Activated T-helper 17 cell treated with anti-CD3 and anti-CD28 coated beads, Interleukin-2, amount 50 U/mL, for 72 hours (primary cell): ENCODE data around the gene PUM2. TPM values are rescaled to one million over a fixed set of nuclear protein-coding genes. Genes with fewer than 3 reads are reported as not detected.

Source experiments
- ATAC-seq: fragments of 150-1000 bp; cut with Tn5 transposase; replicated peaks from 2 replicates; pipeline ENCODE4 v1.10.0; 2021; ENCODE audit warnings: mild to moderate bottlenecking, moderate library complexity
- H3K27ac Mint-ChIP-seq: one replicate; pipeline ENCODE4 v1.8.0; 2022; ENCODE audit warnings: mixed read lengths
- H3K27me3 Mint-ChIP-seq: one replicate; pipeline ENCODE4 v1.8.0; 2022; ENCODE audit warnings: mixed read lengths
- H3K36me3 Mint-ChIP-seq: one replicate; pipeline ENCODE4 v1.8.0; 2022; ENCODE audit warnings: low read depth, mild to moderate bottlenecking, mixed read lengths
- H3K4me1 Mint-ChIP-seq: one replicate; pipeline ENCODE4 v1.8.0; 2022; ENCODE audit warnings: mixed read lengths
- H3K4me3 Mint-ChIP-seq: one replicate; pipeline ENCODE4 v1.8.0; 2022; ENCODE audit warnings: mild to moderate bottlenecking, mixed read lengths
- H3K9me3 Mint-ChIP-seq: one replicate; pipeline ENCODE4 v1.8.0; 2022; ENCODE audit warnings: mixed read lengths
- total RNA-seq, 2 donors: library from RNA; stranded (reverse); gene quantifications; one replicate each; pipeline ENCODE4 v1.2.3, GENCODE V29; 2022

PUM2 gene
- total RNA-seq, 2 donors from 2014 or later, result 113 to 120 TPM

DNA sequence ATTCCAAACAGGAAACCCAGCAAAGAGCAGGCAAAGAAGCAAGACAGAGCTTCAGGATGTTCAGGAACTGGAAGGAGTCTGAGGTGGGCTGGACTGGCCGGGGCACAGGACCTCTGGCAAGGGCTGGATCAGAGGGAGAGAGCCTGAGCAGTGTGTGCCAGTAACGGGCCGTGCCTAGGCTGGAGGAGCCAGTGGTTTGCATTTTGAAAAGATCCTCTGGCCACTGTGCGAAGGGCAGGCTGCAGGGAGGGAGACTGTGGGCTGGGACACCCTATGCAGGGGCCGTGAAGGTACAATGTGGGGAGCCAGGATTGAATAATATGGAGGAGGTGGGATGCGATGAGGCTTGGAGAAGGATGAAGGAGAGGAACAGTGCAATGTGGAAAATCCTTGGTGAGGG is 119.5 kb downstream of the PUM2 start:
- ATAC-seq, result no peak
- H3K4me3 Mint-ChIP-seq, result no peak overlapping the region
- H3K36me3 Mint-ChIP-seq, result no peaks in the 10 kb centered on the region
- peaks cover 32% of the 10 kb centered on the region for H3K27me3 Mint-ChIP-seq
- H3K27ac Mint-ChIP-seq, result no peak overlapping the region
- H3K4me1 Mint-ChIP-seq, result no peaks in the 10 kb centered on the region
- H3K9me3 Mint-ChIP-seq, result no peaks in the 10 kb centered on the region

DNA sequence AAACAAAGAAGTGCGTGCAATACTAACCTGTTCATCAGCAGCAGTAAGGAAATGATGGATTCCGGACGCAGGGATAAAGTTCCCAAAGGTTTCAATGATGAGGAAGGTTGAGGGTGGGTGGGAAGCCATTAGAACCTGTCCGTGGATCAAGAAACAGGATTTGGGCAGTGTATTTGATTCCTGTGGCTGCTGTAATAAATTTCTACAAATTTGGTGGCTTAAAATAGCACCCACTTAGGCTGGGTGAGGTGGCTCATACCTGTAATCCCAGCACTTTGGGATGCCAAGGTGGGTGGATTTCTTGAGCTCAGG is 120.6 kb downstream of the PUM2 start:
- H3K27me3 Mint-ChIP-seq, result peaks cover 32% of the 10 kb centered on the region
- no peaks in the 10 kb centered on the region for H3K36me3 Mint-ChIP-seq
- H3K9me3 Mint-ChIP-seq, result no peaks in the 10 kb centered on the region
- no peak for ATAC-seq
- no peak overlapping the region for H3K4me3 Mint-ChIP-seq
- no peaks in the 10 kb centered on the region for H3K4me1 Mint-ChIP-seq
- no peak overlapping the region for H3K27ac Mint-ChIP-seq

DNA sequence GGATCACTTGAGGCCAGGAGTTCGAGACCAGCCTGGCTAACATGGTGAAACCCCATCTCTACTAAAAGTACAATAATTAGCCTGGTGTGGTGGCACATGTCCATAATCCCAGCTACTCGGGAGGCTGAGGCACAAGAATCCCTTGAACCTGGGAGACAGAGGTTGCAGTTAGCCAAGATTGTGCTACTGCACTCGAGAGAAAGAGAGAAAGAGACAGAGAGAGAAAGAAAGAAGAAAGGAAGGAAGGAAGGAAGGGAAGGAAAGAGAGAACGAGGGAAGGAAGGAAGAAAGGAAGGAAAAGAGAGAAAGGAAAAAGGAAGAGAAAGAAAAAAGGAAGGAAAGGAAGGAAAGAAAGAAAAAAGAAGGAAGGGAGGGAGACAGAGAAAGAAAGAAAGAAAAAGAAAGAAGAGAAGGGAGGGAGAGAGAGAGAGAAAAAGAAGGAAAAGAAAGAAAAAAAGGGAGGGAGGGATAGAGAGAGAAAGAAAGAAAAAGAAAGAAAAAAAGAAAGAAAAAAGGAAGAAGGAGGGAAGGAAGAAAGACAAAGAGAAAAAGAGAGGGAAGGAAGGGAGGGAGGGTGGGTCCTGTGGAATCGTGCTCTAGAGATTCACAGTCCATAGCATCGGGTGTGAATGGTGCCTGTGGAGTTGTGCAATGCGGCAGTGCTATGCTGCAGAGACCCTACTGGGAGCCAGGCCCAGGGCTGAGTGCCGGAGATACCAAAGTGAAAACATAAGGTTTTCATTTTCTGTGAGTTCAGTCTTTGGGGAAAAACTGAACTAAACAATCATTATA is 121.1 kb downstream of the PUM2 start:
- Mint-ChIP-seq H3K9me3 (no peaks in the 10 kb centered on the region), H3K27me3 (peaks cover 32% of the 10 kb centered on the region), H3K36me3 (no peaks in the 10 kb centered on the region), H3K4me3 (no peak overlapping the region), H3K27ac (no peak overlapping the region), H3K4me1 (no peaks in the 10 kb centered on the region)
- ATAC-seq, result no peak

DNA sequence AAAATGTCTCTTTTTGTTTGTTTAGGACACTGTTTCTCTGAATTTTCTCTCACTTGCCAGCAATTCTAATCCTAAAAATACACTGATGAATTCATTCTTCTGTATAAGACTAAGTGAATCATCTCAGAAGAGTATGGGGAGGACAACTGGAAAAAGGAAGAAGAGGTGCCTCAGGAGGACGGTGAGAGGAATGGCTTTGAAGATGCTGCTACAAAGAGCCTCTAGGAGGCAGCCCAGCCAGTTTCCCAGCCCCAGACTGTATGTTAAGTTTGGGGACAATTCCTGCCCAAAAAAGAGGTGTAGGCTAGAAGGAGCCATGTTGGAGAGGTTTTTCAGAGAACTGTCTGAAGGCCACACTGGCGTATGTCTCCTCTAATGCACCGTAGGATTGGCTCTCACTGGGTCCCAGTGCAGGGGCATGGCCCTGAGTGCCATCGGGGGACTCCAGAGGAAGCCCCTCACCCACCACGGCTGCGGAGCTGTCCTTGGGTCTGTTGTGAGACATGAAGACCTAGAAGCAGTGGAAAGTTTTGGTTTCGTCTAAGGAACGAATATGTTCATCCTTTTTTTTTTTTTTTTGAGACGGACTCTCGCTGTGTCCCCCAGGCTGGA is 122.6 kb downstream of the PUM2 start:
- no peak overlapping the region for H3K27ac Mint-ChIP-seq
- no peak overlapping the region for H3K4me3 Mint-ChIP-seq
- ATAC-seq, result no peak
- no peaks in the 10 kb centered on the region for H3K4me1 Mint-ChIP-seq
- no peaks in the 10 kb centered on the region for H3K9me3 Mint-ChIP-seq
- H3K36me3 Mint-ChIP-seq, result no peaks in the 10 kb centered on the region
- H3K27me3 Mint-ChIP-seq, result peaks cover 29% of the 10 kb centered on the region

DNA sequence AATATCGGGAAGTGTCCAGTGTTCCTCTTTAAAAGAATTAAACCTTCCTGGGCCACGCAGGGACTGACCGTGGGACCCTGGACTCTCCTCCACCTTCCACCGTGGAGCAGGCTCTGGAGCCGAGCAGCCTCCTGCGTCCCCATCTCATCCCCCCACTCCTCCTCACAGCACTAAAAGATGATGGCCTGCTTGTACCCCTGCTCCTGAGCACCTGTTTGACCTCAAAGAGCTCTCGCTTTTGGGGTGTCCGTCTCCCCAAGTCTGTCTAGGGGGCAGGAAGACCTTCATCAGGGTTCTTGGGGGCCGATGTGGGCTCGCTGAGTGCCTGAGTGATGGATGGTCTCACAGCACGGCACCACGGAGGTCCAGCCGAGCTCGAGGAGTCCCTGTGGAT is 124.5 kb downstream of the PUM2 start:
- H3K27ac Mint-ChIP-seq, result no peak overlapping the region
- H3K36me3 Mint-ChIP-seq, result no peaks in the 10 kb centered on the region
- H3K4me3 Mint-ChIP-seq, result peak overlapping the region; percentile 51
- H3K9me3 Mint-ChIP-seq, result no peaks in the 10 kb centered on the region
- H3K27me3 Mint-ChIP-seq, result peaks cover 32% of the 10 kb centered on the region
- no peak for ATAC-seq
- no peaks in the 10 kb centered on the region for H3K4me1 Mint-ChIP-seq

DNA sequence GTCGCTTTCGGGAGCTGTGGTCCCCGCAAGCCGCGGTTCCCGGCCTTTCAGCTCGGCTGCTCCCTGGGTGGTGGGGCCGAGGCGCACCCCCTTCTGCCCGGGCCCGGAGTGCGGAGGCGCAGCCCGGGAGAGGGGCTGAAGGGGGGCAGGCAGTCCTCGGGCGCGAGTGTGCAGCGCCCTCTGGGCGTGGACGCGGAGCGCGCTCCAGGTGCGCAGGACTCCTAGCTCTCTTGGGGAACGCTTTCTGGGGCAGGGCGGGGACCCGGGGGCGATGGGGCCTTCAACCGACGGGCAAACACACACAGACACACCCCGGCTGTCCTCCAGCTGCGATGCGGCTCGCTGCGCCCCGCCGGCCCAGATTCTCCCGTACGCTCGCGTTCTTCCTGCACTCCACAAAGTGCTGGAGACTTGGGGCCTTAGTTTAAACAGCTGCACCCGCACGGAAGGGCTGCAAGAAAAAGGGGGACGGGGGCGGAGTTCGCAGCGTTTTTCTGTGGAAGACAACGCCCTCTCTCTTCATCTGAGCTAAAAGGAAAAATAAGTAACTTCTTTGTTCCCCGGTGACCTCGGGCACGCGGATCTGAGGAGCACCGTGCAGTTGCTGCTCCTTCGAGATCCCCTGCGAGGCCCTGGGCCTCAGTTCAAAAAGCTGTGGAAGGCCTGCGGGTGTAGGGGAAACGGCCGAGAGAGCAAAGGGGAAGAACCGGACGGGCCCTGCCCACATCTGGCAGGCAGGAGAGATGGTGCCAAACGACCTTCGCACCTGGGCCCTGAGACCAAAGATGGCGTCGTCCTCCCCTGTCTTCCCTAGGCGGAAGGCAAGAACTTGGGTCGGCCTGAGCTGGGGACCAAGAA is 125.1 kb downstream of the PUM2 start:
- H3K36me3 Mint-ChIP-seq, result no peaks in the 10 kb centered on the region
- H3K27me3 Mint-ChIP-seq, result peaks cover 28% of the 10 kb centered on the region
- H3K4me3 Mint-ChIP-seq, result peak overlapping the region; percentile 51
- no peaks in the 10 kb centered on the region for H3K4me1 Mint-ChIP-seq
- H3K9me3 Mint-ChIP-seq, result no peaks in the 10 kb centered on the region
- H3K27ac Mint-ChIP-seq, result no peak overlapping the region
- peak; percentile 62 for ATAC-seq

DNA sequence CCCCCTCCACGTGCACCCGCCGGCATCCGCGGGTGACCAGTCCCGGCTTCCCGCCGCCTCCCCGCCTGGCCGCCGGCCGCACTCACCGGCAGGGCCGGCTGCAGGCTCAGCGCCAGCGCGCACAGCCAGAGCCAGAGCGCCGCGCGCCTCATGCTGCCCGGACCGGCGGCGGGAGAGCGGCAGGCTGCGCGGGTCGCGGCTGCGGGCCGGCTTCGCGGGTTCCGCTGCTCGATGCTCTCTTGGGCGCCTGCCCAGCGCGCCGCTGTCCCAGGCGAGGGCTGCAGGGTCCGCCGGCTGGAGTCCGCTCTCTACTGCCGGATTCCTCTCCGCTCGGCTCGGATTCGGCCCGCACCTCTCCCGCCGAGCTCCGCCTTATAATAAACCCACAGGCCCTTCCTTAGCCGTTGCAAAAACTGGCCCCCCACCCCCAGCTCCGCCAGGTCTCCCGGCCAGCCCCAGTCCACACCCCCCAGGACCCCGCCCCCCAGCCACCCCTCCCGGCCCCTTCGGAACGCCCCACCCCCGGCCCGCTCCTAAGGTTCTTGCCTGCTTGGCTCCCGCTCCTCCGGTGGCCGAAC is 125.8 kb downstream of the PUM2 start, which contains the start of gene SDC1:
TSS of gene SDC1 (minus strand) at position 415 of the 578 bp plus-strand sequence. CDS start at position 152, 263 bp downstream.
- no peaks in the 10 kb centered on the region for H3K36me3 Mint-ChIP-seq
- peaks cover 32% of the 10 kb centered on the region for H3K27me3 Mint-ChIP-seq
- no peaks in the 10 kb centered on the region for H3K4me1 Mint-ChIP-seq
- no peaks in the 10 kb centered on the region for H3K9me3 Mint-ChIP-seq
- H3K4me3 Mint-ChIP-seq, result peak within 1 kb of the TSS; percentile 51
- no peak within 1 kb of the TSS for H3K27ac Mint-ChIP-seq
- ATAC-seq, result peak; percentile 38

DNA sequence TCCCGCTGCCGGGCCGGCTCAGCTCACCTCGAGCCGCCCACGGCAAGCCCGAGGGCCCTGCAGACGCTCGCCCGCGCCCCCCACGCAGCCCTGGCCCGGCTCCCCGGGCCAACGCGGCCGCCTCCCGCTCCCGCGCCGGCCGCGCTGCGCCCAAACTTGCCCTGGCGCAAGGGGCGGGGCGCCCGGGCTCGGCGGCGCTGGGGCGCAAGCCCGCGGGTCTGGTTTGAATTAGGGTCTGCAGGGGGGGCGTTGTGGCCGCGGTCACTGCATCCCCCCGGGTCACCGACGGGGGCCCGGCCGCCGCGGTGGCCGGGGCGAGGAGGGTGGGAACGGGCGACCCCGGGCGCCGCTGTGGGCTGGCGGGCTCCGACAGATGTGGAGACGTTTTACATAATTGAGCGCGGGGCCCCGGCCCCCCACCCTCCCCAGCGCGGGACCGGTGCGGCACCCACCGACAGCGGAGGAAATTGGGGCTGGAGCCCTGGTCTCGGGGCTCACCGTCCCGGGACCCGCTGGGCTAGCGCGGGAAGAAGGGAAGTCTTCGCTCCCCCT is 126.4 kb downstream of the PUM2 start:
- Mint-ChIP-seq H3K9me3 (no peaks in the 10 kb centered on the region), H3K4me3 (no peak overlapping the region), H3K4me1 (no peaks in the 10 kb centered on the region), H3K27me3 (peaks cover 29% of the 10 kb centered on the region), H3K27ac (no peak overlapping the region), H3K36me3 (no peaks in the 10 kb centered on the region)
- peak; percentile 11 for ATAC-seq

DNA sequence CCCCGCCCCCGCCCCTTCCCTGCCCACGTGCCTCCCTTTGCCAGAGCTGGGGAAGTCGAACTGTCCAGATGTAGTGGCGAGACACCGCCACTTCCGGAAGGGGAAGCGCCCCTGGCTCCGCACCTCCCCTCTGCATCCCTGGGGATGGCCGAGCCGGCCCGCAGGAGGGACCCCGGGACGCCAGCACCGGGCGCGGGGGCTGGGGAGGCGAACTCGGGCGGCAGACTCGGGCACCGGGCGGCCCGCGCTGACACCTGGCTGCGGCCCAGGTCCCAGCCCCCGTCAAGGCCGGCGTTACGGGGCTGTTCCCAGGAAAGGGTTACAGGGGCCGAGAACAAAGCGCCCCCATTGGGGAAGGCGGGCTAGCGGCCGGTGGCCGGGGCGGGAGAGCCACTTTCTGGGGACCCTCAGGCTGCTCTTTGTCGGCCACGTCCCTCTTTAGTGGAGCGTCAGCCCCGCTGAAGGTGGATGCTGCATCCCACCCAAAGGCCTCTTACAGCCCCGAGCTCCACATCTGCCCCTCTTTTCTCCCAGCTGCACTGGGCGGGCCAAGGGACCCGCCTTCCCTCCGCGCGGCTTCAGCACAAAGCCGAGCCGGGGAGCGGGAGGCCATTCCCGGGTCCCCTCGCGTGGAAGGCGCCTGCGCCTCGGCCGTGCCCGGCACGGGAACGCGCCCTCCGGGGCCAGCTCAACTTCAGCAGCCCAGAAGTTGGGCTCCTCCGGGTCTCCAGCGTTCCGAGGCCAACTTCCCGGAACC is 127.1 kb downstream of the PUM2 start:
- H3K36me3 Mint-ChIP-seq, result no peaks in the 10 kb centered on the region
- H3K4me1 Mint-ChIP-seq, result no peaks in the 10 kb centered on the region
- H3K4me3 Mint-ChIP-seq, result peak overlapping the region; percentile 22
- ATAC-seq, result peak; percentile 5
- H3K27me3 Mint-ChIP-seq, result peaks cover 27% of the 10 kb centered on the region
- H3K9me3 Mint-ChIP-seq, result no peaks in the 10 kb centered on the region
- no peak overlapping the region for H3K27ac Mint-ChIP-seq

DNA sequence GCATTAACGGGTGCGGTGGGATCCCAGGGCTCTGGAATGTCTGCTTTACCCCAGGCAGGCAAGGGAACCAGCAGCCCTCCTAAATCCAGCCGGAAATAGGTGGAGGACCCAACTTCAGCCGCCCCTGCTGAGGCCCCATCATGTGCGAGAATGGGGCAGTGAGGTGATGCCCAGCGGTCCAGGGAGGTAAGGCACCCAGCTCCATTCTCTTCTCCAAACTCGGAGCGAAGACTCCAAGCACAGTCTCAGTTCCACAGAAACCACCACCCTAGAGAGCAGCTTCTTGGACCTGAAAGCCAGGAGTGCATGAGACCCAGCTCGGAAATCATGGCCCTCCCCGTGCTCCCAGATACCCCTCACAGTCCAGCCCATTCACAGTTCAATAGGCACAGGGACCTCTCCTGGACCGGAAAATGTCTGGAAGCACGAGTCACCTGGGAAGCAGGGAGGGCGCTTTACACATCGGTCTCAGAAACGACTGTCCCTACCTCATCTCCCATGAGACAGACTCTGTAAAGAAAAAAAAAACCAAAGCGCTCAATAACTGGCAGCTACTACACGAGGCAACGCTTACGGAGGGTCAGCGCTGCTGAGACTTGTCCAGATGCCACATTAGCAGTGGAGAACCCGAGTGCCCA is 127.8 kb downstream of the PUM2 start:
- Mint-ChIP-seq H3K4me3 (peak overlapping the region; percentile 22), H3K27ac (no peak overlapping the region), H3K4me1 (no peaks in the 10 kb centered on the region), H3K36me3 (no peaks in the 10 kb centered on the region), H3K9me3 (no peaks in the 10 kb centered on the region), H3K27me3 (peaks cover 30% of the 10 kb centered on the region)
- no peak for ATAC-seq

DNA sequence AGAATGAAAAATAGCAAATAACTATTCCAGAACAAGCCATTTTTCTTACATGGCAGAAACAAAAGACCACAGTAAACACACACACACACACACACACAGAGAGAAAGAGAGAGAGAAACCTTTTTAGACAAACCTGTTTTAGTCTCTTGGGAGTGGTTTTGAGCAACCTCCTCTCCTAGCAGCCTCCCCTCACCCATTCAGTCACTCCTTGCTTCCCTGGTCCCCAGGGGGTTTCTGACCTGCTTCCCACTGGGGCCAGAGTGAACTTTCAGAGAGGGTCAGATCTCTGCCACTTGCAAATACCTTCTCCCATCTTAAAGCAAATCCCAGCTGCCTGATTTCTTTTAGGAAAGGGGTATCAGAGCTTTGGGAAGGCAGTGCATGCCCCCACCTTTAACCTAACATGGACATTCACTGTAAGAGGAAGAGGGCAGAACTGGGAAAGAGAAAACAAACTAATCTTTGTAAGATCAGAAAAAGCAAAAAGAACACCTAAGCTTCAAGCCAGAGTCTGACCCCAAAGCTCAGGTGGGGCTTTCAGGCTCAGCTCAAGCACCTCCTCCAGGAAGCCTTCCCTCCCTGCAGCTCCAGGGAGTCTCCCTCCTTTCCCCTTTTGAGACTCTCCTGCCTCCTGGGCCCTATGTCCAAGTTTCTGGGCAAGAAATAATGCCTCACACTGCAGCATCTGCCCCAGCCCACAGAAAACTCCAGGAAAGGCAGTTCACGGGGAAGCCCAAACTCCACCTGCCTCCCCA is 128.5 kb downstream of the PUM2 start:
- peaks cover 23% of the 10 kb centered on the region for H3K27me3 Mint-ChIP-seq
- no peak for ATAC-seq
- H3K36me3 Mint-ChIP-seq, result no peaks in the 10 kb centered on the region
- H3K4me1 Mint-ChIP-seq, result no peaks in the 10 kb centered on the region
- H3K9me3 Mint-ChIP-seq, result no peaks in the 10 kb centered on the region
- H3K4me3 Mint-ChIP-seq, result no peak overlapping the region
- H3K27ac Mint-ChIP-seq, result no peak overlapping the region

DNA sequence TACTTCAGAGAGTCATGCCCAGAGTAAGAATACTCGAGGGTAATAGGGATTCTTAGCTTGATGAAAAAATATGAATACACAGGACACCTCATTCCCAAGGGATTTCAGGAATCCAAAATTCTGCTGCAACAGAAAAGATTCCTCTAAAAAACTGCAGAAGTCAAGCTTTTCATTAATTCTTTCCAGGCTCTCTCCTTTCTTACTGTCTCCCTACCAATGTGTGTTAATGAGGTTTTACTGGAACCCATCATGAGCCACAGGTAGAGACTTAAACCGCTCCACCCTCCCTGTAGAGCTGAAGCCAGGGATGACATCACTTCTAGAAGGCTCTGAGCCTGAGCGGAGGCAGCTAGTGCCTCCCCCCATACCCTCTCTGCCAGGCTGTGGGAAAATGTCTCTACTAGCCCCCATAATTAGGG is 129.1 kb downstream of the PUM2 start:
- Mint-ChIP-seq H3K36me3 (no peaks in the 10 kb centered on the region), H3K9me3 (no peaks in the 10 kb centered on the region), H3K27ac (no peak overlapping the region), H3K4me3 (no peak overlapping the region), H3K27me3 (peaks cover 23% of the 10 kb centered on the region), H3K4me1 (no peaks in the 10 kb centered on the region)
- ATAC-seq, result no peak
